Ovary (tissue), 10 donors: ENCODE data around the gene ZNF473. TPM values are rescaled to one million over a fixed set of nuclear protein-coding genes. Genes with fewer than 3 reads are reported as not detected.

Experiments used
- DNase-seq, 5 donors: peaks; one replicate each; pipeline ENCODE4 v3.0.0-alpha.2; 2019 to 2020
- H3K27ac ChIP-seq, 2 donors: fragments of 200-600 bp; one replicate each; pipeline versions ENCODE4 v1.5.1 to v1.8.0; 2019 to 2022
- H3K27me3 ChIP-seq: fragments of 200-600 bp; one replicate; pipeline ENCODE4 v1.8.0; 2022
- H3K36me3 ChIP-seq: fragments of 200-600 bp; sonication (generic); one replicate; pipeline ENCODE4 v1.5.1; 2019
- H3K4me1 ChIP-seq: one replicate; pipeline ENCODE4 v1.8.1; 2013; ENCODE audit warnings: mild to moderate bottlenecking, moderate library complexity; ENCODE audit not compliant: insufficient read depth
- H3K4me3 ChIP-seq: fragments of 200-600 bp; sonication (generic); one replicate; pipeline ENCODE4 v1.5.1; 2017
- H3K9me3 ChIP-seq, 2 donors: fragments of 200-600 bp in 1 of 2; sonication (generic) in 1 of 2; one replicate each; pipeline versions ENCODE4 v1.5.1 to v1.8.1; 2013 to 2019; ENCODE audit warnings: mild to moderate bottlenecking in 1 of 2, moderate library complexity in 1 of 2
- EP300 ChIP-seq: sonication (generic); formaldehyde crosslinking; IDR thresholded peaks from one replicate; pipeline ENCODE4 v1.6.1; 2017; ENCODE audit warnings: antibody characterized with exemption
- POLR2A ChIP-seq: fragments of 450-650 bp; IDR thresholded peaks from one replicate; pipeline ENCODE4 v1.6.1; 2017; ENCODE audit warnings: antibody characterized with exemption, mild to moderate bottlenecking, moderate library complexity
- WGBS, 3 donors: extraction: QIAGEN DNeasy Blood & Tissue Kit in 1 of 3; methylation state at CpG; one replicate each; pipeline versions ENCODE4 v1.1.5 to v1.1.7; 2013 to 2017; 5-methylcytosine and 5-hydroxymethylcytosine counted together
- intact Hi-C, 4 donors: fragments of 100-400 bp; cut with DNase I; formaldehyde crosslinking; loops; one replicate each; pipeline versions ENCODE4 v1.11.0 to v1.15.1; 2022 to 2023
- long read RNA-seq, 3 donors: library from polyadenylated mRNA in 2 of 3; unstranded in 2 of 3; transcript quantifications; one replicate each; pipeline ENCODE4 v2.0.0 and lab custom pipeline, GENCODE V29; 2021 to 2026
- polyA plus RNA-seq, 2 donors: library from polyadenylated mRNA; stranded (reverse); fragments of 200-250 nt in 1 of 2; fragments of 350-450 nt in 1 of 2; fragmentation: Illumina TruSeq in 1 of 2; extraction: RNeasy Lipid Tissue Mini Kit (QIAGEN cat#74804) in 1 of 2; gene quantifications; one replicate each; pipeline ENCODE4 v1.2.3, GENCODE V29; 2013 to 2014
- total RNA-seq, 7 donors: library from RNA; depleted of rRNA in 2 of 7; stranded (reverse); fragments of >200 nt in 2 of 7; fragmentation: NEBNext Ultra II Directional in 3 of 7; extraction: Animal tissue kit (Norgen Biotek cat#: 25700) in 3 of 7; gene quantifications; one replicate each; pipeline versions ENCODE4 v1.1.0 to v1.2.4, GENCODE V29; 2016 to 2023
- TF ChIP-seq, protein P1 (sequence below), 3 donors: fragments of 450-650 bp in 2 of 3; fragments of 200-600 bp in 1 of 3; IDR thresholded peaks; one replicate each; pipeline versions ENCODE4 v1.5.1 to v1.8.0; 2016 to 2022; ENCODE audit warnings: antibody characterized with exemption in 3 of 3, mild to moderate bottlenecking in 1 of 3
- donor health status: DM: no; HTN: no; CAD: no; lungs with moderate emphysema.
- donor health status: DM: no; HTN: no; CAD: no.
- donor health status: Bipolar disorder and iron deficiency.
- donor health status: DM: yes; HTN: yes; CAD: no.
- donor health status: DM: no; HTN: no; CAD: no.
- donor health status: DM: yes; HTN: yes; CAD: no.

Gene ZNF473
- total RNA-seq (10 to 100 TPM in 2 of 7 donors, 1 to 10 TPM in 5; 6.3 to 12.1 (median 7.7) TPM), polyA plus RNA-seq (10 to 100 TPM in 1 of 2 donors, 1 to 10 TPM in 1; 2.1 to 10.7 TPM)
- long read RNA-seq, donor 1, full-length matches to known transcripts, result 13 of 23 reads
- long read RNA-seq, donor 1, partial matches to known transcripts, result 5 of 23 reads
- long read RNA-seq, donor 1, other reads (novel, unspliced or antisense), result 5 of 23 reads
- long read RNA-seq, donor 2, full-length matches to known transcripts, result 13 of 13 reads
- long read RNA-seq, donor 2, partial matches to known transcripts, result 0 of 13 reads
- long read RNA-seq, donor 2, other reads (novel, unspliced or antisense), result 0 of 13 reads
- long read RNA-seq, donor 3, full-length matches to known transcripts, result 16 of 22 reads
- long read RNA-seq, donor 3, partial matches to known transcripts, result 2 of 22 reads
- long read RNA-seq, donor 3, other reads (novel, unspliced or antisense), result 4 of 22 reads

DNA sequence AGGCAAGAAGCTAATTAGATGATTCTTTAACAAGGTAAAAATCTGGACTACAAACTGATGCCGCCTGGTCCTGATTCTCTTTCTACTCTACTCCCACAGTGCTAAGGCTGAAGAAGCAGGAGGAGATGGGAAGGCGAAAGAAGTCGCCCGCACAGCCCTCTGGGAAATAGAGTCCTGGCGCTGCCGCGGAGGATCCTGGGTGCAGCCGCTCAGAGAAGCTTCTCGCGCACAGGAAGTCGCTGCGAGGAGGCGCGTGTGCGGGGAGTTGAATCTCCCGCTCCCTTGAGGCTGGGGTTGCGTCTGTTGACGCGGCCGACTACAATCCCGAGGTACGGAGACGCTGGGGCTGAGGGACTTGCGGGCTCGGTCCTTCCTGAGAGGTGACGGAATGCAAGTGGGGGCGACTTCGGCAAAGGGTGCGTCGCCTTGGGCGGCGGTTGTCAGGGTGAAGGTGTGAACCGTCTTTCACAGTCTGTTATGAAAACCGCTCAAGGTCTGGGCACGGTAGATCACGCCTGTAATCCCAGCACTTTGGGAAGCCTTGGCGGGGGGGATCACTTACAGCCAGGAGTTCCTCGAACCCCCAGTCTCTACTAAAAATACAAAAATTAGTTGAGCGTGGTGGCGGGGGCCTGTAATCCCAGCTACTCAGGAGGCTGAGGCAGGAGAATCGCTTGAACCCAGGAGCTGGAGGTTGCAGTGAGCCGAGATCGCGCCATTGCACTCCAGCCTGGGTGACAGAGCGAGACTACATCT is at the start of gene ZNF473:
ZNF473 (plus strand) TSS at position 212 of the 756 bp plus-strand sequence. CDS start 5,078 bp downstream, outside the sequence.
- Histone ChIP-seq H3K4me1 (peaks cover 12% of the 10 kb centered on the region), H3K27me3 (no peaks in the 10 kb centered on the region), H3K36me3 (no peaks in the 10 kb centered on the region), H3K4me3 (peak within 1 kb of the TSS; percentile 99), H3K9me3 (no peaks in the 10 kb centered on the region), H3K27ac (peak within 1 kb of the TSS; percentile 3 to 85)
- peak; percentile 64 for TF ChIP-seq POLR2A
- TF ChIP-seq, protein P1, sequence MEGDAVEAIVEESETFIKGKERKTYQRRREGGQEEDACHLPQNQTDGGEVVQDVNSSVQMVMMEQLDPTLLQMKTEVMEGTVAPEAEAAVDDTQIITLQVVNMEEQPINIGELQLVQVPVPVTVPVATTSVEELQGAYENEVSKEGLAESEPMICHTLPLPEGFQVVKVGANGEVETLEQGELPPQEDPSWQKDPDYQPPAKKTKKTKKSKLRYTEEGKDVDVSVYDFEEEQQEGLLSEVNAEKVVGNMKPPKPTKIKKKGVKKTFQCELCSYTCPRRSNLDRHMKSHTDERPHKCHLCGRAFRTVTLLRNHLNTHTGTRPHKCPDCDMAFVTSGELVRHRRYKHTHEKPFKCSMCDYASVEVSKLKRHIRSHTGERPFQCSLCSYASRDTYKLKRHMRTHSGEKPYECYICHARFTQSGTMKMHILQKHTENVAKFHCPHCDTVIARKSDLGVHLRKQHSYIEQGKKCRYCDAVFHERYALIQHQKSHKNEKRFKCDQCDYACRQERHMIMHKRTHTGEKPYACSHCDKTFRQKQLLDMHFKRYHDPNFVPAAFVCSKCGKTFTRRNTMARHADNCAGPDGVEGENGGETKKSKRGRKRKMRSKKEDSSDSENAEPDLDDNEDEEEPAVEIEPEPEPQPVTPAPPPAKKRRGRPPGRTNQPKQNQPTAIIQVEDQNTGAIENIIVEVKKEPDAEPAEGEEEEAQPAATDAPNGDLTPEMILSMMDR (IDR thresholded peaks at IDR 0.05), result no peak
- DNase-seq, result peak; percentile 91 to 95 (median 92)
- 8 to 11% (median 10%) methylated on average over 45 of the region's 45 CpGs for WGBS, 3 donors
- intact Hi-C loops, result no loop called here

DNA sequence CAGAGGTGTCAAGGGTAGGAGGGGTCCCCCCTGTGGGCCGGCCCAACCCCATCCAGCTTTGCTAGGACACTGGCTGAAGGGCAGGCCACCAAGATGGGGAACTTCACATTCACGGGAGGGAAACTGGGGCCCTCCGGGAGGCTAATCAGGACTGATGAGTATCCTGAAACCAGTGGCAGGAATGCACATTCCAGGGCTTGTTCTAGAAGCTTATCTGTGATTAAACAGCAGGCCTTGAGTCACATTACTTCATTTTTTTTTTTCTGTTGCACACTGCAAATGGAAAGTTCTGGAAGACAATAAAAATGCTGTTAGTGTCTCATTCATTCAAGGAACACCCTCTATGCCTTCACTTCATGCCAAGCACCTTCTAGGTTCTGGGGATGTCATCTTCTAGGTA is 49.3 kb upstream of the ZNF473 start:
- peaks cover 31% of the 10 kb centered on the region for H3K4me1 ChIP-seq
- no peak overlapping the region for H3K4me3 ChIP-seq
- H3K27me3 ChIP-seq, result no peaks in the 10 kb centered on the region
- intact Hi-C loops, result no loop called here
- no peak for DNase-seq
- no peaks in the 10 kb centered on the region for H3K36me3 ChIP-seq
- WGBS, 3 donors, result 45 to 62% (median 48%) methylated on average over 3 of the region's 3 CpGs
- no peak for TF ChIP-seq POLR2A
- TF ChIP-seq, protein P1 (IDR thresholded peaks at IDR 0.05), result no peak
- TF ChIP-seq EP300, result no peak
- H3K9me3 ChIP-seq, result no peaks in the 10 kb centered on the region
- H3K27ac ChIP-seq, result no peak overlapping the region

DNA sequence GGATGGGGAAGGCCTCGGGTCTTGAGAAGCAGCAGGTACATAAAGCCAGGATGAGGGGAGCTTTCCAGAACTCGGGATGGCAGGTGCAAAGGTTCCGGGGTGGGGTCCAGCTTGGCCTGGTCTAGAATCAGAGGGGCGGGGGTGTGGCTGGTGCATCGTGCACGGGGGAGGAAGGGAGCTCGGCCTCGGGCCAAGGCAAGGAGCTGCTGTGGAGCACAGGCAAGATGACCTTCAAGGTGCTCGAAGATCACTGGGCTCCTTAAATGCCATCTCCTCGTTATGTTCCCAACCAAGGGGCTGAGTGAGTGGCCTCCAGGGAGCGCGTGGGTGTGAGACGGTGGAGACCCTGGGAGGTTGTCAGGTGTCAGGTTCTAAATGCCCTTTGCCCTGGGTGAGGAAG is 48.7 kb upstream of the ZNF473 start:
- intact Hi-C loops, result no loop called here
- no peak overlapping the region for H3K27ac ChIP-seq
- 48 to 72% (median 62%) methylated on average over 13 of the region's 13 CpGs for WGBS, 3 donors
- no peaks in the 10 kb centered on the region for H3K27me3 ChIP-seq
- no peak for DNase-seq
- H3K36me3 ChIP-seq, result no peaks in the 10 kb centered on the region
- H3K9me3 ChIP-seq, result no peaks in the 10 kb centered on the region
- H3K4me3 ChIP-seq, result no peak overlapping the region
- TF ChIP-seq EP300 (no peak), POLR2A (no peak)
- TF ChIP-seq, protein P1 (IDR thresholded peaks at IDR 0.05), result no peak
- H3K4me1 ChIP-seq, result peaks cover 29% of the 10 kb centered on the region

DNA sequence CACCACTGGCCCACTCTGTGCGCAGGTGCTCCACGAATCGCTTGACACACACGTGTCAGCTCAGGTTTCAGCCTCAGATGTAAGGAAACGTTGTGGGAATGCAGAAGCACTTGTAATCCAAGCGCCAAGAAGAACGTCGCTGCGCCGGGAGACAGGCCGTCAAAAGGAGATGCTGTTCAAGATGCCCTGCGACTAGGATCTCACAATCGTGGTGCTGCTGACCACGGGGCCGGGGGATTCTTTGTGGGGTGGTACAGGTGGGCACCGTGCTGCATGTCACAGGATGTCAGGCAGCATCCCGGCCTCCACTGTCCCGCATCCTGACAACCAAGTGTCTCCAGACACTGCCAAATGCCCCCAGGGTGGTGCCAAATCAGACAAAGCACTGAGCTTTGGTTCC is 47.9 kb upstream of the ZNF473 start:
- no peak overlapping the region for H3K4me3 ChIP-seq
- H3K9me3 ChIP-seq, result no peaks in the 10 kb centered on the region
- H3K36me3 ChIP-seq, result no peaks in the 10 kb centered on the region
- WGBS, 3 donors, result 18 to 56% (median 20%) methylated on average over 18 of the region's 18 CpGs
- peak in 1 of 5 donors; percentile 43 for DNase-seq
- TF ChIP-seq, protein P1 (IDR thresholded peaks at IDR 0.05), result no peak
- TF ChIP-seq EP300, result no peak
- TF ChIP-seq POLR2A, result no peak
- intact Hi-C loops, result loop anchor here in 1 of 4 donors (2.0 kb wide), 1 partner anchor 39 kb away; no protein-coding TSS in a partner anchor
- H3K27ac ChIP-seq, result peak overlapping the region in 1 of 2 donors; percentile 21
- no peaks in the 10 kb centered on the region for H3K27me3 ChIP-seq
- H3K4me1 ChIP-seq, result peaks cover 22% of the 10 kb centered on the region
